Erythroblast (primary cell): ENCODE measurements around the gene GDPD2.

Experiments
- GATA1 ChIP-seq: IDR thresholded peaks from 2 replicates; pipeline ENCODE4 v1.6.1; 2011; ENCODE audit warnings: low read depth, mild to moderate bottlenecking, control low read depth, low read length, moderate library complexity
- POLR2A ChIP-seq: IDR thresholded peaks from 2 replicates; pipeline ENCODE4 v1.6.1; 2011; ENCODE audit warnings: mild to moderate bottlenecking, low read length

- TF ChIP-seq POLR2A = no peak
- no peak for TF ChIP-seq GATA1
Measured at GRCh38 chrX:70449457-70449966, 26.4 kb downstream of the GDPD2 start.
